Gastrocnemius medialis (tissue), 4 donors: Measurements from ENCODE around the gene BTRC. TPM values are rescaled to one million over a fixed set of nuclear protein-coding genes. Genes with fewer than 3 reads are reported as not detected.
A peak's percentile ranks its signal among the peaks of the same experiment; 100 is the strongest.

Source experiments
- ATAC-seq, 2 donors: fragments of 150-250 bp; one replicate each; pipeline ENCODE4 v1.9.1; 2016
- DNase-seq, 2 donors: peaks; one replicate each; pipeline ENCODE4 v3.0.0-alpha.2; 2019
- H3K27ac ChIP-seq, 4 donors: fragments of 200-600 bp; sonication (generic); 1 replicate in 1 of 4; 2 replicates in 3 of 4; pipeline ENCODE4 v1.5.1; 2016 to 2018; ENCODE audit warnings: mild to moderate bottlenecking in 2 of 4, moderate library complexity in 1 of 4
- H3K27me3 ChIP-seq, 3 donors: fragments of 200-600 bp; sonication (generic) in 2 of 3; 1 replicate in 1 of 3; 2 replicates in 2 of 3; pipeline versions ENCODE4 v1.5.1 to v1.6.0; 2016 to 2019; ENCODE audit warnings: mild to moderate bottlenecking in 1 of 3, moderate library complexity in 1 of 3
- H3K36me3 ChIP-seq, 2 donors: fragments of 200-600 bp; sonication (generic) in 1 of 2; one replicate each; pipeline ENCODE4 v1.5.1; 2017 to 2018
- H3K4me1 ChIP-seq, 2 donors: fragments of 200-600 bp; sonication (generic) in 1 of 2; one replicate each; pipeline ENCODE4 v1.5.1; 2016 to 2017; ENCODE audit warnings: mild to moderate bottlenecking in 2 of 2
- H3K4me3 ChIP-seq, 4 donors: fragments of 200-600 bp; sonication (generic) in 3 of 4; 1 replicate in 1 of 4; 2 replicates in 3 of 4; pipeline ENCODE4 v1.5.1; 2016 to 2019; ENCODE audit warnings: mild to moderate bottlenecking in 2 of 4
- H3K9me3 ChIP-seq, 3 donors: fragments of 200-600 bp; sonication (generic) in 2 of 3; 1 replicate in 1 of 3; 2 replicates in 2 of 3; pipeline ENCODE4 v1.5.1; 2016 to 2019
- POLR2A ChIP-seq, 2 donors: fragments of 450-650 bp; IDR thresholded peaks; one replicate each; pipeline ENCODE4 v1.6.1; 2017; ENCODE audit warnings: antibody characterized with exemption in 2 of 2, mild to moderate bottlenecking in 2 of 2, moderate library complexity in 2 of 2
- in situ Hi-C, 4 donors: fragments of 200-750 bp; cut with MboI; loops; one replicate each; pipeline versions ENCODE4 v1.15.0 to v1.8.0; 2017; ENCODE audit warnings: low sequenced_read_pairs in 4 of 4
- intact Hi-C: fragments of 100-400 bp; cut with DNase I; formaldehyde crosslinking; loops from one replicate; pipeline ENCODE4 v1.15.1; 2023; ENCODE audit warnings: low total_unique reads
- total RNA-seq, 4 donors: library from RNA; depleted of rRNA; stranded (reverse); fragments of >200 nt; gene quantifications; one replicate each; pipeline versions ENCODE4 v1.1.0 to v1.2.3, GENCODE V29; 2016
- TF ChIP-seq, protein P1 (sequence below), 5 experiments: fragments of 450-650 bp in 3 of 5; fragments of 200-600 bp in 2 of 5; sonication (generic) in 2 of 5; IDR thresholded peaks in 4 of 5; conservative IDR thresholded peaks in 1 of 5; 1 replicate in 4 of 5; 2 replicates in 1 of 5; pipeline ENCODE4 v1.5.1; 2016 to 2019; ENCODE audit warnings: antibody characterized with exemption in 5 of 5, mild to moderate bottlenecking in 3 of 5, moderate library complexity in 3 of 5

Gene BTRC
- total RNA-seq, 4 donors from 2014 or later, result 8.7 to 17.3 (median 12.6) TPM

DNA sequence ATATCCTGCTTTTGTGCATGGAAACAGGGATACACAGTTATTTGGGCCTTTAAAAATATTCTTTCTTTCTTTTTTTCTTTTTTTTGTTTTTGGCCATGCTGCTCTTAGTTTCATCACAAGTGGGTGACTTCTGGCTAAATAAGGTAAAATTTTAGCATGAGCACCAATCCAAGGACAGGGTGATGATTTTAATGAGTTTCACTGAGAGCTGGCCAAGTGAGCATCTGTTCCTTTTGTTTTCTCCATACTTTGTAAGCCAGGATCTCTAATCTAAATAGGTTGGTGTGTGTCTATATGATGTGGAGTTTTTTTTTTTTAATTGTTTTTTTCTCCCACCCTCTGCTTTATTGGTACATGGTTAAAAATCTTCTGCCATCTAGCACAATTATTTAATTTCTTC, 127.3 kb downstream of the BTRC start:
- H3K4me1 ChIP-seq, result peaks cover 10 to 17% of the 10 kb centered on the region in 2 donors
- in situ Hi-C loops (no loop called here), intact Hi-C loops (no loop called here)
- H3K36me3 ChIP-seq, result peaks cover 0 to 9% of the 10 kb centered on the region in 2 donors
- no peaks in the 10 kb centered on the region for H3K9me3 ChIP-seq
- H3K4me3 ChIP-seq, result no peak overlapping the region
- H3K27me3 ChIP-seq, result no peaks in the 10 kb centered on the region
- ATAC-seq (no peak), DNase-seq (no peak)
- no peak overlapping the region for H3K27ac ChIP-seq
- TF ChIP-seq, protein P1, sequence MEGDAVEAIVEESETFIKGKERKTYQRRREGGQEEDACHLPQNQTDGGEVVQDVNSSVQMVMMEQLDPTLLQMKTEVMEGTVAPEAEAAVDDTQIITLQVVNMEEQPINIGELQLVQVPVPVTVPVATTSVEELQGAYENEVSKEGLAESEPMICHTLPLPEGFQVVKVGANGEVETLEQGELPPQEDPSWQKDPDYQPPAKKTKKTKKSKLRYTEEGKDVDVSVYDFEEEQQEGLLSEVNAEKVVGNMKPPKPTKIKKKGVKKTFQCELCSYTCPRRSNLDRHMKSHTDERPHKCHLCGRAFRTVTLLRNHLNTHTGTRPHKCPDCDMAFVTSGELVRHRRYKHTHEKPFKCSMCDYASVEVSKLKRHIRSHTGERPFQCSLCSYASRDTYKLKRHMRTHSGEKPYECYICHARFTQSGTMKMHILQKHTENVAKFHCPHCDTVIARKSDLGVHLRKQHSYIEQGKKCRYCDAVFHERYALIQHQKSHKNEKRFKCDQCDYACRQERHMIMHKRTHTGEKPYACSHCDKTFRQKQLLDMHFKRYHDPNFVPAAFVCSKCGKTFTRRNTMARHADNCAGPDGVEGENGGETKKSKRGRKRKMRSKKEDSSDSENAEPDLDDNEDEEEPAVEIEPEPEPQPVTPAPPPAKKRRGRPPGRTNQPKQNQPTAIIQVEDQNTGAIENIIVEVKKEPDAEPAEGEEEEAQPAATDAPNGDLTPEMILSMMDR (IDR thresholded peaks at IDR 0.05 in 4 of 5, conservative IDR thresholded peaks at IDR 0.05 in 1 of 5), result no peak
- no peak for TF ChIP-seq POLR2A (IDR thresholded peaks at IDR 0.05)

DNA sequence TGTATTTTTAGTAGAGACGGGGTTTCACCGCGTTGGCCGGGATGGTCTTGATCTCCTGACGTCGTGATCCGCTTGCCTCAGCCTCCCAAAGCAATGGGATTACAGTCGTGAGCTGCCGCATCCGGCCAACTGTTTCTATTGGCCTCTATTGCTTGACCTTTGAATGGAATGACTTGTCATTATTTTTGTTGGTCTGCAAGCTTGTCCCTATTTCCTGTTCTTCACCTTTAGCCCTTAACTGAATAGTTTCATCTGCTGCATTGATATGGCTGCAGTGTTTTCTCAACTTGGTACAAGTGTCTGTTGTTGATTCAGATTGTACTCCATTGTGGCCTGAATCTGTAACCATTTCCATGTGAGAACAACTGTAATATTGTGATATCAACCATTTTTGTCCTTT, 128.6 kb downstream of the BTRC start:
- no peak for ATAC-seq
- DNase-seq, result no peak
- Histone ChIP-seq H3K36me3 (peaks cover 0 to 9% of the 10 kb centered on the region in 2 donors), H3K4me1 (peaks cover 19 to 21% of the 10 kb centered on the region in 2 donors), H3K27me3 (no peaks in the 10 kb centered on the region), H3K27ac (no peak overlapping the region), H3K9me3 (no peaks in the 10 kb centered on the region), H3K4me3 (no peak overlapping the region)
- in situ Hi-C loops, result no loop called here
- TF ChIP-seq, protein P1 (IDR thresholded peaks at IDR 0.05 in 4 of 5, conservative IDR thresholded peaks at IDR 0.05 in 1 of 5), result no peak
- no peak for TF ChIP-seq POLR2A (IDR thresholded peaks at IDR 0.05)
- intact Hi-C loops, result no loop called here

DNA sequence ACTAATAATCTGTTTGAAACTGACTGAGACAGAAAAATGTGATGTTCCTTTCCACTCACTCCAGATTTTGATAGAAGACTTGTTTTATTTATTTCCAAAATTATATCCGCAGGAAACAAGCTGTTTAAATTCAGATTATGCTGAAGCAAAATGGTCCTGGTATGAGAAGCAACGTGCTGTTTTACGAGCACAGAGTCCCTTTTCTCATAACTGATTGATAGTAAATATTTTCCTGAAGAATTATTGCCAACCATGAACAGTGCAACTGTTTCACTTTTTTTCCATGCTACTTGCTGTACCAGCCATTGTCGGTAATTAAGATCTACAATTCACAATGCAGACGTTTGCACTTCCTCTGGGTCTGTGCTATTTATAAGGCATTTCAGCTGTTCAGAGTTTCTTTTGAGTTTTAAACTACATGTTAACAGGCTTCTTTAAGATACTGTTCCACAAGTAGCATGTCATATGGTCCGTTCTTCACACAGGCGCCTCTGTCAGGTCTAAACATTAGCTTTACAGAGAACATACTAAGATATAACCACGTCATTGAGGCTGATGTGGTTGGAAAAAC, 130.3 kb downstream of the BTRC start:
- Histone ChIP-seq H3K4me3 (no peak overlapping the region), H3K27ac (no peak overlapping the region), H3K4me1 (peaks cover 36 to 38% of the 10 kb centered on the region in 2 donors), H3K36me3 (peaks cover 0 to 8% of the 10 kb centered on the region in 2 donors), H3K9me3 (no peaks in the 10 kb centered on the region), H3K27me3 (no peaks in the 10 kb centered on the region)
- intact Hi-C loops, result no loop called here
- DNase-seq (no peak), ATAC-seq (no peak)
- TF ChIP-seq POLR2A (IDR thresholded peaks at IDR 0.05), result no peak
- TF ChIP-seq, protein P1 (IDR thresholded peaks at IDR 0.05 in 4 of 5, conservative IDR thresholded peaks at IDR 0.05 in 1 of 5), result no peak
- in situ Hi-C loops, result no loop called here

DNA sequence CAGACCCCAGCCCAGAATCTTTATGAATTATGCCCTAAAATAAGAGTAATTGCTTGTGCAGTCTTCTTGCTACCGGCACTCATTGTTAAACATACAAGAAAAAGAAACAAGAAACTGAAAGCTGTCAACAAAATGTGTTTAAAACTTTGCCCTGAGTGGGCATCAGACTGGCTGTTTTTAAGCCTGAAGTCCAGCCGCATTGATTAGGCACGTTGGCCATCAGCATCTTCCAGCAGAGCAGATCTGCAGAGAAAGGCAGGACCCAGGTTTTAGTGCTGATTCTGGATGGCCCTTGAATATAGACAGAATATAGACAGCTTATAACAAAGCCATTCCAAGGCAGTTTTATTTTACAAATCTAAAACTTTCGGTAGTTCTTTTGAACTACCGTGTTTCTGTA, 131.2 kb downstream of the BTRC start:
- ATAC-seq, result no peak
- Histone ChIP-seq H3K4me1 (peaks cover 38 to 42% of the 10 kb centered on the region in 2 donors), H3K27me3 (no peaks in the 10 kb centered on the region), H3K9me3 (no peaks in the 10 kb centered on the region), H3K4me3 (no peak overlapping the region), H3K36me3 (no peaks in the 10 kb centered on the region), H3K27ac (peak overlapping the region in 2 of 4 donors; percentile 53 to 74)
- in situ Hi-C loops, result no loop called here
- intact Hi-C loops, result no loop called here
- TF ChIP-seq, protein P1 (IDR thresholded peaks at IDR 0.05 in 4 of 5, conservative IDR thresholded peaks at IDR 0.05 in 1 of 5), result no peak
- TF ChIP-seq POLR2A (IDR thresholded peaks at IDR 0.05), result no peak
- no peak for DNase-seq
